Activated CD8-positive, alpha-beta memory T cell treated with anti-CD3 and anti-CD28 coated beads for 48 hours (primary cell): ENCODE results near the gene ZNF134.

ENCODE experiments used
- DNase-seq, 3 experiments: peaks; one replicate each; pipeline ENCODE4 v3.0.0-alpha.2; 2020; ENCODE audit warnings: low read depth in 2 of 3, low spot score in 2 of 3

ZNF134 gene

GRCh38 chr19:57637379-57637778 is 23.3 kb downstream of the ZNF134 start:
- DNase-seq = no peak

GRCh38 chr19:57641715-57642234 is 27.7 kb downstream of the ZNF134 start:
- no peak for DNase-seq

GRCh38 chr19:57642396-57643046 is 28.5 kb downstream of the ZNF134 start:
- DNase-seq = no peak

GRCh38 chr19:57643734-57644133 is 29.7 kb downstream of the ZNF134 start:
- DNase-seq = no peak

- DNase-seq = no peak
Measured at GRCh38 chr19:57648331-57649003, 34.4 kb downstream of the ZNF134 start.

- DNase-seq = no peak
Measured at GRCh38 chr19:57651654-57651996, 37.6 kb downstream of the ZNF134 start.

- no peak for DNase-seq
Measured at GRCh38 chr19:57653689-57654088, 39.6 kb downstream of the ZNF134 start.

- no peak for DNase-seq
Measured at GRCh38 chr19:57655443-57655842, 41.4 kb downstream of the ZNF134 start.

GRCh38 chr19:57656346-57656745 is 42.3 kb downstream of the ZNF134 start:
- no peak for DNase-seq

GRCh38 chr19:57664269-57665127 is 50.5 kb downstream of the ZNF134 start:
- DNase-seq = no peak

- no peak for DNase-seq
Measured at GRCh38 chr19:57665261-57665806, 51.3 kb downstream of the ZNF134 start.

- DNase-seq = no peak
Measured at GRCh38 chr19:57667228-57667627, 53.2 kb downstream of the ZNF134 start.

GRCh38 chr19:57668635-57669034 is 54.6 kb downstream of the ZNF134 start, which contains the start of gene ZSCAN4:
Gene ZSCAN4, plus strand, starts transcription at chr19:57668935. Its CDS starts 7,211 bp downstream, at chr19:57676146.
- no peak for DNase-seq

- no peak for DNase-seq
Measured at GRCh38 chr19:57671124-57671895, 57.3 kb downstream of the ZNF134 start.

GRCh38 chr19:57672466-57672865 is 58.4 kb downstream of the ZNF134 start:
- DNase-seq = no peak
